Liver (tissue), 9 donors: ENCODE data around the gene ODF2. TPM values are rescaled to one million over a fixed set of nuclear protein-coding genes. Genes with fewer than 3 reads are reported as not detected.

Experiments
- DNase-seq: peaks from one replicate; pipeline ENCODE4 v3.0.0-alpha.2; 2017; ENCODE audit warnings: low spot score
- H3K27ac ChIP-seq, 2 donors: one replicate each; pipeline ENCODE4 v1.7.0; 2013; ENCODE audit warnings: inconsistent platforms in 2 of 2, low read length in 2 of 2, control low read depth in 1 of 2, low read depth in 1 of 2, mild to moderate bottlenecking in 1 of 2
- H3K27me3 ChIP-seq, 4 donors: one replicate each; pipeline versions ENCODE4 v1.6.1 to v1.7.0; 2013; ENCODE audit warnings: low read length in 3 of 4, inconsistent platforms in 1 of 4, mild to moderate bottlenecking in 1 of 4, moderate library complexity in 1 of 4; ENCODE audit not compliant: control insufficient read depth in 4 of 4, insufficient read depth in 4 of 4
- H3K36me3 ChIP-seq, 4 donors: one replicate each; pipeline versions ENCODE4 v1.6.1 to v1.7.0; 2013; ENCODE audit warnings: low read length in 3 of 4, mild to moderate bottlenecking in 3 of 4, low read depth in 1 of 4, moderate library complexity in 1 of 4; ENCODE audit not compliant: control insufficient read depth in 4 of 4, insufficient read depth in 3 of 4
- H3K4me1 ChIP-seq, 4 donors: one replicate each; pipeline versions ENCODE4 v1.6.1 to v1.7.0; 2013; ENCODE audit warnings: low read length in 3 of 4, mild to moderate bottlenecking in 3 of 4, moderate library complexity in 1 of 4; ENCODE audit not compliant: control insufficient read depth in 4 of 4, insufficient read depth in 4 of 4
- H3K4me3 ChIP-seq, 3 donors: one replicate each; pipeline versions ENCODE4 v1.6.1 to v1.7.0; 2013; ENCODE audit warnings: low read length in 3 of 3, control low read depth in 1 of 3, low read depth in 1 of 3, mild to moderate bottlenecking in 1 of 3
- H3K9ac ChIP-seq, 2 donors: one replicate each; pipeline ENCODE4 v1.7.0; 2013; ENCODE audit warnings: low read length in 2 of 2, mild to moderate bottlenecking in 2 of 2, moderate library complexity in 2 of 2, control low read depth in 1 of 2, low read depth in 1 of 2
- H3K9me3 ChIP-seq, 4 donors: one replicate each; pipeline versions ENCODE4 v1.6.1 to v1.7.0; 2013; ENCODE audit warnings: low read length in 3 of 4; ENCODE audit not compliant: control insufficient read depth in 4 of 4
- ATF3 ChIP-seq: IDR thresholded peaks from 2 replicates; pipeline ENCODE4 v1.6.1; 2016; ENCODE audit warnings: antibody characterized with exemption
- CTCF ChIP-seq: fragments of 150-350 bp; IDR thresholded peaks from 2 replicates; pipeline ENCODE4 v1.5.1; 2017; ENCODE audit warnings: improper control_type of control experiment, low read depth, low read length; ENCODE audit not compliant: missing input control
- EGR1 ChIP-seq, 2 donors: IDR thresholded peaks; 2 replicates each; pipeline ENCODE4 v1.6.1; 2016 to 2018; ENCODE audit warnings: antibody characterized with exemption in 2 of 2, low read depth in 2 of 2
- FOXA1 ChIP-seq: IDR thresholded peaks from 2 replicates; pipeline ENCODE4 v1.6.1; 2016; ENCODE audit warnings: antibody characterized with exemption
- FOXA2 ChIP-seq: IDR thresholded peaks from 2 replicates; pipeline ENCODE4 v1.6.1; 2016; ENCODE audit warnings: antibody characterized with exemption
- GABPA ChIP-seq, 2 donors: IDR thresholded peaks in 1 of 2; conservative IDR thresholded peaks in 1 of 2; 2 replicates each; pipeline ENCODE4 v1.6.1; 2016; ENCODE audit warnings: antibody characterized with exemption in 2 of 2, mild to moderate bottlenecking in 1 of 2, moderate library complexity in 1 of 2
- HNF4A ChIP-seq, 2 donors: conservative IDR thresholded peaks; 2 replicates each; pipeline ENCODE4 v1.6.1; 2016; ENCODE audit warnings: antibody characterized with exemption in 2 of 2, mild to moderate bottlenecking in 2 of 2
- HNF4G ChIP-seq: IDR thresholded peaks from 2 replicates; pipeline ENCODE4 v1.6.1; 2016; ENCODE audit warnings: antibody characterized with exemption
- JUND ChIP-seq, 2 donors: IDR thresholded peaks; 2 replicates each; pipeline ENCODE4 v1.6.1; 2016; ENCODE audit warnings: antibody characterized with exemption in 2 of 2
- MAX ChIP-seq: IDR thresholded peaks from 2 replicates; pipeline ENCODE4 v1.6.1; 2016; ENCODE audit warnings: antibody characterized with exemption
- NR2F2 ChIP-seq: IDR thresholded peaks from 2 replicates; pipeline ENCODE4 v1.6.1; 2016; ENCODE audit warnings: antibody characterized with exemption
- RAD21 ChIP-seq, 2 donors: IDR thresholded peaks; 2 replicates each; pipeline ENCODE4 v1.6.1; 2016; ENCODE audit warnings: antibody characterized with exemption in 2 of 2, mild to moderate bottlenecking in 2 of 2
- REST ChIP-seq: IDR thresholded peaks from 2 replicates; pipeline ENCODE4 v1.6.1; 2016; ENCODE audit warnings: antibody characterized with exemption, mild to moderate bottlenecking
- RXRA ChIP-seq, 2 donors: IDR thresholded peaks; 2 replicates each; pipeline ENCODE4 v1.6.1; 2017 to 2018; ENCODE audit warnings: antibody characterized with exemption in 2 of 2, mild to moderate bottlenecking in 1 of 2
- SP1 ChIP-seq: IDR thresholded peaks from 2 replicates; pipeline ENCODE4 v1.6.1; 2018; ENCODE audit warnings: antibody characterized with exemption, mild to moderate bottlenecking
- TAF1 ChIP-seq: conservative IDR thresholded peaks from 2 replicates; pipeline ENCODE4 v1.6.1; 2016; ENCODE audit warnings: antibody characterized with exemption, mild to moderate bottlenecking
- YY1 ChIP-seq: IDR thresholded peaks from 2 replicates; pipeline ENCODE4 v1.6.1; 2016; ENCODE audit warnings: antibody characterized with exemption, mild to moderate bottlenecking
- ZBTB33 ChIP-seq: IDR thresholded peaks from 2 replicates; pipeline ENCODE4 v1.6.1; 2016; ENCODE audit warnings: antibody characterized with exemption
- WGBS: extraction: QIAGEN DNeasy Blood & Tissue Kit; methylation state at CpG from one replicate; pipeline ENCODE4 v1.1.7; 2013; 5-methylcytosine and 5-hydroxymethylcytosine counted together
- polyA plus RNA-seq, 2 donors: library from polyadenylated mRNA; stranded (reverse) in 1 of 2; unstranded in 1 of 2; fragments of 200-250 nt in 1 of 2; fragments of >200 nt in 1 of 2; fragmentation: Nextera tagmentation in 1 of 2; extraction: Ambion mirVana in 1 of 2; gene quantifications; one replicate each; pipeline versions ENCODE4 v1.2.1 to v1.2.3, GENCODE V29; 2013 to 2015
- total RNA-seq, 2 donors: library from RNA; depleted of rRNA; stranded (reverse); fragments of >200 nt; gene quantifications; one replicate each; pipeline ENCODE4 v1.2.3, GENCODE V29; 2014
- donor health status: healthy.
- donor health status: healthy.
- donor health status: healthy.
- donor health status: healthy.
- donor health status: healthy.

ODF2 gene
- total and polyA plus RNA-seq, 4 donors, result 5.7 to 21.8 (median 16.7) TPM

- DNase-seq, result peak; percentile 98
- TF ChIP-seq GABPA (IDR thresholded peaks at IDR 0.05 in 1 of 2, conservative IDR thresholded peaks at IDR 0.05 in 1 of 2) (peak in 1 of 2 donors; percentile 76), YY1 (peak; percentile 10), EGR1 (IDR thresholded peaks at IDR 0.05; ENCODE audit: low read depth in 2 of 2) (no peak)
- peaks cover 2 to 21% (median 17%) of the 10 kb centered on the region in 4 donors for H3K4me1 ChIP-seq
- H3K36me3 ChIP-seq, result peaks cover 6 to 23% (median 7%) of the 10 kb centered on the region in 4 donors
- no peaks in the 10 kb centered on the region for H3K27me3 ChIP-seq
- peak within 1 kb of the TSS; percentile 77 to 88 for H3K9ac ChIP-seq
- no peaks in the 10 kb centered on the region for H3K9me3 ChIP-seq
- H3K4me3 ChIP-seq, result peak within 1 kb of the TSS; percentile 85 to 93 (median 86)
- under 1% methylated on average over 64 of the region's 64 CpGs for WGBS
- H3K27ac ChIP-seq, result peak within 1 kb of the TSS; percentile 68 to 85
Observed at GRCh38 chr9:128504485-128505413, 48.9 kb downstream of the ODF2 start, which contains the start of gene GLE1. Gene GLE1 (plus strand): TSS chr9:128504719. CDS start chr9:128504806, 87 bp downstream.

- H3K4me1 ChIP-seq, result peaks cover 2 to 21% (median 17%) of the 10 kb centered on the region in 4 donors
- 39% methylated on average over 6 of the region's 6 CpGs for WGBS
Observed at GRCh38 chr9:128505414-128505765, 49.6 kb downstream of the ODF2 start.

More at GRCh38 chr9:128505414-128505765, 49.6 kb downstream of the ODF2 start:
- Histone ChIP-seq H3K9ac (peak overlapping the region in 1 of 2 donors; percentile 59), H3K36me3 (peaks cover 6 to 22% (median 7%) of the 10 kb centered on the region in 4 donors), H3K27me3 (no peaks in the 10 kb centered on the region), H3K4me3 (peak overlapping the region; percentile 85 to 93 (median 86)), H3K9me3 (no peaks in the 10 kb centered on the region), H3K27ac (peak overlapping the region in 1 of 2 donors; percentile 85)
- no peak for TF ChIP-seq SP1
- no peak for TF ChIP-seq TAF1
- no peak for TF ChIP-seq YY1
- TF ChIP-seq FOXA1, result no peak
- TF ChIP-seq GABPA (IDR thresholded peaks at IDR 0.05 in 1 of 2, conservative IDR thresholded peaks at IDR 0.05 in 1 of 2), result no peak
- TF ChIP-seq ZBTB33, result no peak
- no peak for TF ChIP-seq RXRA (IDR thresholded peaks at IDR 0.05)
- TF ChIP-seq HNF4A (conservative IDR thresholded peaks at IDR 0.05), result no peak
- TF ChIP-seq REST, result no peak
- TF ChIP-seq ATF3, result no peak
- TF ChIP-seq FOXA2, result no peak
- TF ChIP-seq HNF4G, result no peak
- no peak for TF ChIP-seq RAD21 (IDR thresholded peaks at IDR 0.05)
- TF ChIP-seq EGR1 (IDR thresholded peaks at IDR 0.05; ENCODE audit: low read depth in 2 of 2), result no peak
- no peak for TF ChIP-seq CTCF
- no peak for TF ChIP-seq MAX
- TF ChIP-seq NR2F2, result no peak
- no peak for TF ChIP-seq JUND (IDR thresholded peaks at IDR 0.05)
- no peak for DNase-seq
